HG03354 (cell line): Measurements from ENCODE around the gene TXLNA.

Source experiments
- ATAC-seq: cut with Tn5 transposase; IDR thresholded peaks from one replicate; pipeline ENCODE4 v1.9.1; 2021; ENCODE audit warnings: mild to moderate bottlenecking; ENCODE audit not compliant: unreplicated experiment, poor library complexity, severe bottlenecking

TXLNA gene

GRCh38 chr1:32181563-32181962 lies 2.1 kb downstream of the TXLNA start:
- no peak for ATAC-seq

- ATAC-seq, result no peak
Observed at GRCh38 chr1:32182060-32182459, 2.6 kb downstream of the TXLNA start.

DNA sequence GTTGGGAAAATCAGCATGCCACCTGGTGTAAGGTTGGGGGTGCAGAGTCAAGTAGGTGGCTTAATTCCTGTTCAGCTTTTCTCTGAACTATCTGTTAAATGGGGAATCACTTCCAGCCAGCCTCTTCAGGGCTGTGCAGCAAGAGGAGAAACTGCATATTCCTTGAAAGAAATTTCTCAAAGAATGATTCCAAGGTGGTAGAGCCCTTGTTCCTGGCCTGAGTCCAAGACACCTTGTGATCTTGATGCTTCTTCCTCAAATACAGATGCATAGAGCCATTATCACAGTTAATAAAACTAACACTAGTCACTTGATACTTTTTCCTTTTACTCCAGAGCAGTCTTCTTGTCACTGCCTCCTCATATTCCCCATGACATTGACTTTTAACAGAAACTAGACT lies 5.2 kb downstream of the TXLNA start:
- no peak for ATAC-seq

- no peak for ATAC-seq
Observed at GRCh38 chr1:32186077-32186476, 6.6 kb downstream of the TXLNA start.

DNA sequence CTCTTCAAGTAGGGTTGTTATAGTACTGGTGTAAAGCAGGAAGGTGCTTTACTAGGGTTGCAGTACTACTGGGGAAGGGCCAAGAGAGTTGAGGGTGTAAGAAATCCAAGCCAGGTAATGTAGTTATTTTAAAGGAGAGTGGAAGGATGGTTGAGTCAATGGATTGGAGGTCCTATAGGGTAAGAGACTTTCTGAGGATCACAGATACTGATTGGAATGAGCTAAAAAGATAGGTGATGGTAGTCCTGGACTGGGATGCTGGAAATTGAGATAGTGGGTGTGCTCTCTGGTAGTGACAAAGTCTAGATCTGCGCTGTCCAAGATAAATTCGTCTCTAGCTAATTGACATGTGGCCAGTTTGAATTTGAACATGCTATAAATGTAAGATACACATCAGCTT lies 7.0 kb downstream of the TXLNA start:
- no peak for ATAC-seq

GRCh38 chr1:32187850-32188249 lies 8.4 kb downstream of the TXLNA start:
- ATAC-seq, result no peak

DNA sequence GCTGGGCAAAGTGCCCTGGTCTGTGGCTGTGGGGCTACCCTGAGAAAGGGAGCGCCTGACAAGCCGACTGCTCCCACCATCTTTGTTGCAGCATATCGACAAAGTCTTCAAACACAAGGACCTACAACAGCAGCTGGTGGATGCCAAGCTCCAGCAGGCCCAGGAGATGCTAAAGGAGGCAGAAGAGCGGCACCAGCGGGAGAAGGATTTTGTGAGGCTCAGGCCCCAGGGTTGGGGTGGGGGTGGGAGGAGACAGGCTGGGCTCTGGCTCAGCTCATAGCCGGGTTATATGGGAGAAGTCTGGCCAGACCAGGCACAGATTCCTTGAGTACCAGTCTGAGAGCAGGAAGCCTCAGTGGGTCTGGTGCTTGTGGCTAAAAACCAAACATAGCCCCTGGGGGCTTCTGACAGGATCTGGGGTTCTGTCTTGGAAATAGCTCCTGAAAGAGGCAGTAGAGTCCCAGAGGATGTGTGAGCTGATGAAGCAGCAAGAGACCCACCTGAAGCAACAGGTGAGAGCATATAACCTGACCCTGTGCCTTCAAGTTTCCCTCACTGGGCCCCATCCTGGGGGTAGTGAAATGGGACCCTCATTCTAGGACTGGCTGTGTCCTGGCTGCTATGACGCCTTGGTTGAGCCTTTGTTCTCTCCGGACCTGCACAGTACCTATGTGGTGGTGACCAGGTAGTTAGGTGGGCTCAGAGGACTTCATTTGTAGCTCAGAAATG lies 12.9 kb downstream of the TXLNA start:
- ATAC-seq, result no peak

- no peak for ATAC-seq
Observed at GRCh38 chr1:32194984-32195383, 15.5 kb downstream of the TXLNA start.

GRCh38 chr1:32195531-32195930 lies 16.1 kb downstream of the TXLNA start:
- ATAC-seq, result no peak

DNA sequence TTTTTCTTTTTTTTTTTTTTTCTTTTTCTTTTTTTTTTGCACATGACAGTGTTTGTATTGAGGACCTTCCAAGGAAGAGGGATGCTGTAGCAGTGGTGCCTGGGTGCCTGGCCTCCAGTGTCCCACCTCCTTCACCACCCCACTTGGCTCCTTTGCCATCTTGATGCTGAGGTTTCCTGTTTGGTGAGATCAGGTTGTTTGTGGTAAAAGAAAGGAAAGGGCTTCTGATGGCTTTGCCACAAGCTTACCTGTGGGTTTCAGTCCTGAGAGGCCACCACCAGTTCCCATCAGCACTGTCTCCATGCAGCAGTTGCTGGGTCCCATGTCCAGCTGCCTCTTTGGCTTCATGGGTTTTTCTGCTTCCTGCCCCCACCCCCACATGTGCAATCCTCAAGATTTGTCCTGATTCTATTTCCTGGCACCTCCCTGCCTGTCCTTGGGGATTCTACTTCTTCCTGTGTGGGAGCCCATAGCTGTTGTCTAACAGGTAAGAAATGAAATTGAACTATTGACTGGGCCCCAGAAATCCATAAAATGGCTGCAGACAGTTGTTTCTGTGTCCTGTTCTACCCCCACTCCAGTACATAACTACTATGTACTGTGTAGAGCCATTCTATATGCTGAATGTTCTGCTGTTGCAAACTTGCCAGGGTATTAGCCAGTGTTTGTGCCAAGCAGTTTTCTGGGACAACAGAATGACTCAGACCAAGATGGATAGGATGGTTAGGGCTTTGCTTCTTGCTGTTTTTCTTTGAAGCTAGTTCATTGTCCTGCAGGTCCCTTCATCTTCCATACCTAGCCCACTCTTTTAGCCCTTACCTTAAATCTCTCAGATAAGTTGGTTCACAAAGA lies 16.7 kb downstream of the TXLNA start:
- no peak for ATAC-seq

DNA sequence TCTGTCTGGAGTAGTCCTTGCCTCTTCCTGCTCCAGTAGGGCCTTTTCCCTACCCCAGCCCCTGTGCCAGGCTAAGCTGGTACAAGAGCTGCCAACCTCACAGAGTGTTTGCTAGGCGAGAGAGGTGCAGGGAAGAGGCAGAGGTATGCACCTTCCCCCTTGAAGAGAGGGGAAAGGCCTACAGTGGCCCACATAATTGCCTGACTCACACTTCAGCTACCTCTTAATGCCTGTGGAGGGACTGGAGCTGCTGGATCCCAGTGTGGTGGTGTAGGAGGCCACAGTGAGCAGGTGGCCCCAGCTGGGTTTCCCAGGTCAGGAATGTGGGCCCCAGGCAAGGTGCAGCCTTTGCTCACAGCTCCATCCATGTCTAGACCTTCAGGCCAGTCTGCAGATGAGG lies 17.6 kb downstream of the TXLNA start:
- ATAC-seq, result no peak

GRCh38 chr1:32197837-32198236 lies 18.4 kb downstream of the TXLNA start:
- no peak for ATAC-seq

DNA sequence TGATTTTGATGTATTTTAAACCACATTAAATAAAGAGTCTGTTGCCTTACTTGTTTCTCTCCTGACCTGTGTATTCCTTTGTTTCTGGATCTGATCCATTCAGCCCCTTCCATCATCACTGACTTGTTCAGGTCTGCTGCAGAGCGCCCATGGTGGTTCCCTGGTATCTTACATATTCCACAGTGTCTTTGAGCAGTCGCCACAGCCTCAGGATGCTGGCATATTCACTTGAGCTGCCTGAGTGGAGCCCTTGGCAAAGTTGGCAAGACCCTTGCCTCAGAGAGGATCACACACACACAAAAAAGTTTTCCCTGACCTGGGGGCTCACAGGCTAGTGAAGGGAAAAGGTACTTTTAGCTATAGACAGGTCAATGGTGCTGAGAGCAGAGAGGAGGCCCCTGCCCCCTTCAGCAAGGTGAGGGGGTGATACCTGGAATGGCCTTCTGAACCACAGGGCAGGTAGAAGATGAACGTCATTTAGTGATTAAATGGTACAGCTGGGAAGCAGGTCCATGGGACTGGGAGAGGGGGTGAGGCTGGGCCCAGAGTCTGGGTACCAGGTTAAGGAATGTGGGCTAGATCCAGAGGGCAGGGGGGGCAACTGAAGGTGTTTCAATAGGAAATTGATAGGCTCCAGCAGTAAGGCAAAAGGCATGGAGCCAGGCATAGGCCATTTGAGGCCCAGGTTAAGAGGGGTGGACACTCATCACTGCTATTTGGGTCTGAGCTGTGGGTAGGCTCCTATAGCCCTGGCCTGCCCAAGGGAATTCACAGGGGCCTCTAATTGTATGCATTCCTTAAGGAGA lies 19.0 kb downstream of the TXLNA start:
- ATAC-seq, result no peak

DNA sequence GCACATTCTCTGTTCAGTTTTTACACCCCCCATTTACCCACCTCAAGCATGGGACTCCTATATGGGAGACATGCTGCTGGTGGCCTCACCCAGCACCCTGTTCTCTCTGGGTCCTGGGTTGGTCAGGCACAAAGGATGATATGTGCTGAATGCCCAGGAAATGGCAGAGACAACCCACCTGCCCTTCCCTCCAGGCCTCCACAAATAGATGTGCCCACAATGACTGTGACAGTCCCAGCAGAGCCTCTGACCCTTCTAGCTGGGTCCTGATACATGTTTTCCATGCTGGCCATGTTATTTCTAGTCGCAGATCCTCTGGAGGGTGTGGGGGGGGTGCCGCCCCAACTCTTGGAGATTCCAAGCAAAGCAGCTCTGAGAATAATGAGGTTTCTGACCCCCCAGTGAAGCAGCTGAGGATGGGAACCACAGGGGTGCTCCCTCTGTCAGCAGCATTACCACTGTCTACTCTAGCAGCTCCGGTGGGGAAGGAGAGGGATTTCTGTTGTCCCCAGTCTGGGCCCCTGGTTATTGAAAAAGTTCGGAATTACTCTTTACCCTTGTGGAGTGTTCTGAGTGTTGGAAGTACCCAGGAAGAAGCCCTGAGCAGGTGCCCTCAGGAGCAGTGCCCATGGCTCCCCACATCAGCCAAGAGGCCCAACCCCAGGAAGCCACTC lies 19.7 kb downstream of the TXLNA start:
- no peak for ATAC-seq

GRCh38 chr1:32199717-32200072 lies 20.2 kb downstream of the TXLNA start:
- no peak for ATAC-seq

DNA sequence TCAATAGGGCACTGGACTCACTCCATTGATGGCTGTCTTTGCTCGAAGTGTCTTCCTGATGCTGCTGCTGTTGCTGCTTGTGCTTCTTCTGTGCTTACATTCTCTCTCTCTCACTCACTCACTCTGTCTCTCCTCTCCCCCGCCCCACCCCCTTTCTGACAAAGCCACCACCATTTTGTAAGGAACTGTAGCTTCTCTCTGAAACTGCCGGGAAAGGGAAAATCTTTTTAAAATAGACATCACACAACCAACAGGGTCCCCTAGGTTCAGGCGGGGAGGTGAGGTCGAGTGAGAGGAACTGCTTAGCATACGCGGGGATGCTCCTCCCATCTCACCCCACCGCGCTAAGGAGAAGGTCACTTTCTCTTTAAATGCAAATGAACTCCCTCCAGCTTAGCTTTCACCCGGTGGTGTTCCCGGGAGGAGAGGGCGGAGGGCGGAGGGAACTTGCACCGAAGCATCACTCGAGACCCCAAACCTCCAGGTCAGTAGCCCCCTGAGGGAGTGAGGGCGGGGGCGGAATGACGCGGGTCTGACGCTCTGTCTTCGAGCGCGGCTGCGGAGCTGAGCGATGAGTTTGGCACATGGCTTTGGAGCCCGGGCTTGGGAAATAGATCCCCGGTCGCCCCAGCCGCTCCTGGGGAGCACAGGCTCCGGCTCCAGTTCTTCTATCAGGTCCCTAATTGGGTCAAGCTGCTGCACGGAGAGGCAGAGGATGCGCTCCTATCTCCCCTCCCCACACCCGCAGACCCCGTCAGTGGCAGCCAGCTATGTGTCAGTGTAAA lies 20.9 kb downstream of the TXLNA start, which contains the start of gene CCDC28B:
CCDC28B (plus strand) TSS at position 370 of the 785 bp plus-strand sequence. CDS start 1,341 bp downstream, outside the sequence.
- no peak for ATAC-seq

GRCh38 chr1:32201011-32201855 lies 21.8 kb downstream of the TXLNA start:
- peak; percentile 35 for ATAC-seq

- no peak for ATAC-seq
Observed at GRCh38 chr1:32204943-32205361, 25.5 kb downstream of the TXLNA start.
